ENCODE data around the gene TOM1. TPM values are rescaled to one million over a fixed set of nuclear protein-coding genes. Genes with fewer than 3 reads are reported as not detected.

The TOM1 gene
- 22.9 and 26.1 TPM in 2 replicates for total RNA-seq

GRCh38 chr22:35299673-35300499, at the start of gene TOM1:
TOM1 (plus strand) TSS chr22:35299894; CDS start chr22:35299929, 35 bp downstream.

GRCh38 chr22:35257321-35258190, 42.1 kb upstream of the TOM1 start, which contains the start of gene HMGXB4:
HMGXB4 (plus strand) TSS chr22:35257493; CDS start chr22:35262391, 4,898 bp downstream.

GRCh38 chr22:35380537-35381423, 81.1 kb downstream of the TOM1 start, which contains the start of gene HMOX1:
HMOX1 (plus strand) TSS chr22:35381096; CDS start chr22:35381174, 78 bp downstream.

Small RNA genes within 50 kb of the gene (small RNA-seq; reads per million reads assigned to genes)
- gene MIR3909, result 0.91 reads per million, percentile 15 among the genes with 10 or more reads in this experiment
- not detected for gene MIR6069

Other genes with a start within 250 kb of the TOM1 start
- gene ISX, start 233.7 kb upstream of the TOM1 start, total RNA-seq, result not detected in 2 replicates
- gene HMGXB4, start 42.4 kb upstream of the TOM1 start, total RNA-seq, result 36.0 and 36.4 TPM in 2 replicates
- 91.4 and 96.1 TPM in 2 replicates for gene HMOX1, start 81.2 kb downstream of the TOM1 start, total RNA-seq
- 53.7 and 89.7 TPM in 2 replicates for gene MCM5, start 100.2 kb downstream of the TOM1 start, total RNA-seq
- gene RASD2, start 240.9 kb downstream of the TOM1 start, total RNA-seq, result not detected in 2 replicates

Measured in thoracic aorta endothelial cell (primary cell).